WTC11 (cell line): ENCODE measurements around the gene RSU1. TPM values are rescaled to one million over a fixed set of nuclear protein-coding genes. Genes with fewer than 3 reads are reported as not detected.

ENCODE experiments used
- ATAC-seq: fragments of 200-7000 bp; cut with Tn5 transposase; 2 replicates; pipeline ENCODE4 v1.10.0; 2021; ENCODE audit warnings: mild to moderate bottlenecking, moderate library complexity
- CTCF ChIA-PET: fragments of 300-600 bp; sonication (Branson Sonifier 250); formaldehyde crosslinking; loops from one replicate; lab custom pipeline; 2021; ENCODE audit warnings: antibody characterized with exemption; lab: Charles Lee
- POLR2A ChIA-PET: fragments of 350-600 bp; sonication (Branson Sonifier 250); formaldehyde crosslinking; loops from one replicate; lab custom pipeline; 2021; ENCODE audit warnings: antibody characterized with exemption; lab: Charles Lee
- DNase-seq: peaks from one replicate; pipeline ENCODE4 v3.0.0; 2021; ENCODE audit warnings: low spot score
- H3K27ac Mint-ChIP-seq: 2 replicates; pipeline ENCODE4 v1.8.0; 2021; ENCODE audit warnings: mixed read lengths
- H3K27me3 Mint-ChIP-seq: 2 replicates; pipeline ENCODE4 v1.8.0; 2021; ENCODE audit warnings: low read depth, mild to moderate bottlenecking, moderate library complexity, mixed read lengths
- H3K36me3 Mint-ChIP-seq: 2 replicates; pipeline ENCODE4 v1.8.0; 2021; ENCODE audit warnings: mixed read lengths
- H3K4me1 Mint-ChIP-seq: 2 replicates; pipeline ENCODE4 v1.8.0; 2022; ENCODE audit warnings: mixed read lengths
- H3K4me3 Mint-ChIP-seq: 2 replicates; pipeline ENCODE4 v1.8.0; 2021; ENCODE audit warnings: mild to moderate bottlenecking, moderate library complexity, mixed read lengths
- H3K9me3 Mint-ChIP-seq: 2 replicates; pipeline ENCODE4 v1.8.0; 2021; ENCODE audit warnings: mixed read lengths
- CBFB ChIP-seq: sonication (generic); formaldehyde crosslinking; IDR thresholded peaks from 2 replicates; pipeline ENCODE4 v1.8.1; 2022; ENCODE audit warnings: mild to moderate bottlenecking, low read depth, missing genetic modification reagents
- CTCF ChIP-seq: fragments of 200-600 bp; IDR thresholded peaks from 2 replicates; pipeline ENCODE4 v1.8.0; 2022; ENCODE audit warnings: antibody characterized with exemption
- FOXJ3 ChIP-seq: sonication (generic); formaldehyde crosslinking; IDR thresholded peaks from 2 replicates; pipeline ENCODE4 v1.9.0; 2021; ENCODE audit warnings: missing genetic modification reagents, mild to moderate bottlenecking, borderline replicate concordance
- FOXK1 ChIP-seq: sonication (generic); formaldehyde crosslinking; IDR thresholded peaks from 2 replicates; pipeline ENCODE4 v1.8.0; 2022; ENCODE audit warnings: mild to moderate bottlenecking, moderate library complexity, missing genetic modification reagents
- FOXP1 ChIP-seq: sonication (generic); formaldehyde crosslinking; IDR thresholded peaks from 2 replicates; pipeline ENCODE4 v1.8.0; 2022; ENCODE audit warnings: missing genetic modification reagents, mild to moderate bottlenecking, moderate library complexity, borderline replicate concordance
- HMGA2 ChIP-seq: fragments of 250-450 bp; sonication (Bioruptor Pico); IDR thresholded peaks from 2 replicates; pipeline ENCODE4 v1.4.0; 2021; ENCODE audit warnings: mild to moderate bottlenecking, moderate library complexity
- NFYB ChIP-seq: sonication (generic); formaldehyde crosslinking; conservative IDR thresholded peaks from 2 replicates; pipeline ENCODE4 v1.8.0; 2022; ENCODE audit warnings: low read depth, missing genetic modification reagents
- NR3C1 ChIP-seq: sonication (generic); formaldehyde crosslinking; conservative IDR thresholded peaks from 2 replicates; pipeline ENCODE4 v1.8.1; 2023; ENCODE audit warnings: low read depth, mild to moderate bottlenecking, missing genetic modification reagents
- SMAD3 ChIP-seq: sonication (generic); formaldehyde crosslinking; IDR thresholded peaks from 2 replicates; pipeline ENCODE4 v1.8.0; 2022; ENCODE audit warnings: missing genetic modification reagents, mild to moderate bottlenecking, borderline replicate concordance
- TCF7 ChIP-seq: sonication (generic); formaldehyde crosslinking; IDR thresholded peaks from 2 replicates; pipeline ENCODE4 v1.8.0; 2022; ENCODE audit warnings: mild to moderate bottlenecking, low read depth, missing genetic modification reagents, moderate library complexity
- ZMAT4 ChIP-seq: fragments of 250-450 bp; sonication (Bioruptor Pico); IDR thresholded peaks from 2 replicates; pipeline ENCODE4 v1.9.0; 2021; ENCODE audit warnings: mild to moderate bottlenecking
- ZNF138 ChIP-seq: sonication (generic); formaldehyde crosslinking; conservative IDR thresholded peaks from 2 replicates; pipeline ENCODE4 v1.8.1; 2022; ENCODE audit warnings: mild to moderate bottlenecking, moderate library complexity, missing genetic modification reagents
- ZNF263 ChIP-seq: sonication (generic); formaldehyde crosslinking; IDR thresholded peaks from 2 replicates; pipeline ENCODE4 v1.8.1; 2022; ENCODE audit warnings: low read depth, mild to moderate bottlenecking, moderate library complexity, missing genetic modification reagents
- ZNF396 ChIP-seq: fragments of 250-450 bp; sonication (Bioruptor Pico); IDR thresholded peaks from 2 replicates; pipeline ENCODE4 v1.8.0; 2021; ENCODE audit warnings: mild to moderate bottlenecking, moderate library complexity, borderline replicate concordance
- ZNF416 ChIP-seq: fragments of 250-450 bp; sonication (Bioruptor Pico); IDR thresholded peaks from 2 replicates; pipeline ENCODE4 v1.9.0; 2021; ENCODE audit warnings: mild to moderate bottlenecking, inconsistent platforms
- total RNA-seq: library from RNA; stranded (reverse); gene quantifications from 3 replicates; pipeline ENCODE4 v1.2.3, GENCODE V29; 2021
- TF ChIP-seq, protein P1 (sequence below): sonication (generic); formaldehyde crosslinking; IDR thresholded peaks from 2 replicates; pipeline ENCODE4 v1.8.0; 2022; ENCODE audit warnings: missing genetic modification reagents
- TF ChIP-seq, protein P2 (sequence below): sonication (generic); formaldehyde crosslinking; IDR thresholded peaks from 2 replicates; pipeline ENCODE4 v1.8.1; 2023; ENCODE audit warnings: mild to moderate bottlenecking, missing genetic modification reagents, moderate library complexity
- TF ChIP-seq, protein P3 (sequence below): fragments of 250-450 bp; sonication (Bioruptor Pico); IDR thresholded peaks from 2 replicates; pipeline ENCODE4 v1.9.0; 2021; ENCODE audit warnings: moderate library complexity, mild to moderate bottlenecking, inconsistent platforms, borderline replicate concordance
- TF ChIP-seq, protein P4 (sequence below): sonication (generic); formaldehyde crosslinking; conservative IDR thresholded peaks from 2 replicates; pipeline ENCODE4 v1.8.1; 2023; ENCODE audit warnings: mild to moderate bottlenecking, low read depth, missing genetic modification reagents, moderate library complexity

The RSU1 gene
- total RNA-seq, 1 experiment from 2014 or later, result 46.4 TPM

- TF ChIP-seq TCF7 (CRISPR knock-in tag) (no peak), CTCF (no peak), ZMAT4 (CRISPR knock-in tag) (no peak)
These were observed 128.0 kb downstream of the RSU1 start (continued) for GRCh38 chr10:16689227-16689626.

DNA sequence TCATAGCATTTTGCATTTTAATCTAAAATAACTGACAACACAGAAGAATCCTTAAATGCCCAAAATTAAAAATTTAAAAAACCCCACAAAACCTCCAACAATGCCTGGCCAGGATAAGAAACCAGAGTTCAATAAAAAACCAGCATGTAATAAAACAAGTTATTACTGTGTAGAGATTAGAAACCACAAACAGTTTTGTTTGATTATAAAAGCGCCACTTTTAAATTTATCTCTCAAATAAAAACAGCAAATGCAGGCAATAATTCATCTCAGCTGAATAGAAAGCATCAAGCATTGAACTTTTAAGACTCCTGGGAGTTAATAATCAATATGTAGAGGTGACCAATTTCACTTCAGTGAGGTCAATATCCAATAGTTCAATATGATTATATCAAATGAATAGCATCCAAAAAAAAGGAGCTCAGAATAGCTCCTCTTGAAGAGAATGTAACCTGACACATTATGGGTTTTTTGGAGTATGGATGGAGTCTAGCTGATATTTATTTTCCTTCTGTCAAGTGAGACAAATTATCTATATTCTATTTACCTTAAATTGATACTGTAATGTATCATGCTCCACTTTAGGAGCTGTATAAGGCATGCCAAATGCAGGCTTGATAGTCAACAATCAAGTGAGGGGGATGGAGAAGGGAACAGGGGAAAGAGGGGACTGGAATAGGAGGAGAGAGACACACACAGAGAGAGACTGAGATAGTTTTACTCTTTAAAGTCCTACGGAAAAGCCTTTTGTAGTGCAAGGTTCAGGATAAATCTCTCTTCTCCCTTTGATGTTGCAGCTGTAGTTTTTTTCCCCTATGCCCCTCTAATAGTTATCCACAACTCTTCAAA lies 130.9 kb downstream of the RSU1 start:
- ATAC-seq, result no peak
- Mint-ChIP-seq H3K4me1 (0 out of 2 replicates have a peak, but pooled peaks cover 6% of the 10 kb centered on the region), H3K36me3 (no peaks in the 10 kb centered on the region), H3K9me3 (no peaks in the 10 kb centered on the region), H3K4me3 (no peak overlapping the region), H3K27me3 (no peaks in the 10 kb centered on the region), H3K27ac (no peak overlapping the region)
- DNase-seq, result no peak
- CTCF ChIA-PET, result interaction anchor here (0.8 kb wide), 1 partner anchor 141 kb away, joined by 3 read pairs; no protein-coding TSS in a partner anchor
- TF ChIP-seq, protein P1, sequence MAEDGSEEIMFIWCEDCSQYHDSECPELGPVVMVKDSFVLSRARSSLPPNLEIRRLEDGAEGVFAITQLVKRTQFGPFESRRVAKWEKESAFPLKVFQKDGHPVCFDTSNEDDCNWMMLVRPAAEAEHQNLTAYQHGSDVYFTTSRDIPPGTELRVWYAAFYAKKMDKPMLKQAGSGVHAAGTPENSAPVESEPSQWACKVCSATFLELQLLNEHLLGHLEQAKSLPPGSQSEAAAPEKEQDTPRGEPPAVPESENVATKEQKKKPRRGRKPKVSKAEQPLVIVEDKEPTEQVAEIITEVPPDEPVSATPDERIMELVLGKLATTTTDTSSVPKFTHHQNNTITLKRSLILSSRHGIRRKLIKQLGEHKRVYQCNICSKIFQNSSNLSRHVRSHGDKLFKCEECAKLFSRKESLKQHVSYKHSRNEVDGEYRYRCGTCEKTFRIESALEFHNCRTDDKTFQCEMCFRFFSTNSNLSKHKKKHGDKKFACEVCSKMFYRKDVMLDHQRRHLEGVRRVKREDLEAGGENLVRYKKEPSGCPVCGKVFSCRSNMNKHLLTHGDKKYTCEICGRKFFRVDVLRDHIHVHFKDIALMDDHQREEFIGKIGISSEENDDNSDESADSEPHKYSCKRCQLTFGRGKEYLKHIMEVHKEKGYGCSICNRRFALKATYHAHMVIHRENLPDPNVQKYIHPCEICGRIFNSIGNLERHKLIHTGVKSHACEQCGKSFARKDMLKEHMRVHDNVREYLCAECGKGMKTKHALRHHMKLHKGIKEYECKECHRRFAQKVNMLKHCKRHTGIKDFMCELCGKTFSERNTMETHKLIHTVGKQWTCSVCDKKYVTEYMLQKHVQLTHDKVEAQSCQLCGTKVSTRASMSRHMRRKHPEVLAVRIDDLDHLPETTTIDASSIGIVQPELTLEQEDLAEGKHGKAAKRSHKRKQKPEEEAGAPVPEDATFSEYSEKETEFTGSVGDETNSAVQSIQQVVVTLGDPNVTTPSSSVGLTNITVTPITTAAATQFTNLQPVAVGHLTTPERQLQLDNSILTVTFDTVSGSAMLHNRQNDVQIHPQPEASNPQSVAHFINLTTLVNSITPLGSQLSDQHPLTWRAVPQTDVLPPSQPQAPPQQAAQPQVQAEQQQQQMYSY (CRISPR knock-in tag), result no peak
- TF ChIP-seq HMGA2 (CRISPR knock-in tag) (no peak), FOXJ3 (CRISPR knock-in tag) (no peak), ZNF396 (CRISPR knock-in tag) (no peak)
- TF ChIP-seq, protein P2, sequence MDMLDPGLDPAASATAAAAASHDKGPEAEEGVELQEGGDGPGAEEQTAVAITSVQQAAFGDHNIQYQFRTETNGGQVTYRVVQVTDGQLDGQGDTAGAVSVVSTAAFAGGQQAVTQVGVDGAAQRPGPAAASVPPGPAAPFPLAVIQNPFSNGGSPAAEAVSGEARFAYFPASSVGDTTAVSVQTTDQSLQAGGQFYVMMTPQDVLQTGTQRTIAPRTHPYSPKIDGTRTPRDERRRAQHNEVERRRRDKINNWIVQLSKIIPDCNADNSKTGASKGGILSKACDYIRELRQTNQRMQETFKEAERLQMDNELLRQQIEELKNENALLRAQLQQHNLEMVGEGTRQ (CRISPR knock-in tag), result no peak
- TF ChIP-seq, protein P3, sequence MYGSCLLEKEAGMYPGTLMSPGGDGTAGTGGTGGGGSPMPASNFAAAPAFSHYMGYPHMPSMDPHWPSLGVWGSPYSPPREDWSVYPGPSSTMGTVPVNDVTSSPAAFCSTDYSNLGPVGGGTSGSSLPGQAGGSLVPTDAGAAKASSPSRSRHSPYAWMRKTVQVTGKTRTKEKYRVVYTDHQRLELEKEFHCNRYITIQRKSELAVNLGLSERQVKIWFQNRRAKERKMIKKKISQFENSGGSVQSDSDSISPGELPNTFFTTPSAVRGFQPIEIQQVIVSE, result no peak
- POLR2A ChIA-PET, result interaction anchor here (0.5 kb wide), 1 partner anchor 8 kb away, joined by 3 read pairs; no protein-coding TSS in a partner anchor

- H3K4me1 Mint-ChIP-seq, result 0 out of 2 replicates have a peak, but pooled peaks cover 6% of the 10 kb centered on the region
- no peaks in the 10 kb centered on the region for H3K27me3 Mint-ChIP-seq
- no peaks in the 10 kb centered on the region for H3K36me3 Mint-ChIP-seq
- CTCF ChIA-PET, result no interaction called here
- no peak for DNase-seq
- ATAC-seq, result no peak
- H3K4me3 Mint-ChIP-seq, result no peak overlapping the region
- H3K27ac Mint-ChIP-seq, result no peak overlapping the region
- no peaks in the 10 kb centered on the region for H3K9me3 Mint-ChIP-seq
- POLR2A ChIA-PET, result no interaction called here
- TF ChIP-seq CBFB (CRISPR knock-in tag) (no peak), ZNF263 (no peak), NR3C1 (CRISPR knock-in tag) (no peak), ZNF396 (CRISPR knock-in tag) (no peak), FOXK1 (CRISPR knock-in tag) (no peak), FOXP1 (no peak), NFYB (CRISPR knock-in tag) (no peak), ZNF138 (no peak), CTCF (no peak), SMAD3 (CRISPR knock-in tag) (no peak), ZNF416 (no peak)
- TF ChIP-seq, protein P4, sequence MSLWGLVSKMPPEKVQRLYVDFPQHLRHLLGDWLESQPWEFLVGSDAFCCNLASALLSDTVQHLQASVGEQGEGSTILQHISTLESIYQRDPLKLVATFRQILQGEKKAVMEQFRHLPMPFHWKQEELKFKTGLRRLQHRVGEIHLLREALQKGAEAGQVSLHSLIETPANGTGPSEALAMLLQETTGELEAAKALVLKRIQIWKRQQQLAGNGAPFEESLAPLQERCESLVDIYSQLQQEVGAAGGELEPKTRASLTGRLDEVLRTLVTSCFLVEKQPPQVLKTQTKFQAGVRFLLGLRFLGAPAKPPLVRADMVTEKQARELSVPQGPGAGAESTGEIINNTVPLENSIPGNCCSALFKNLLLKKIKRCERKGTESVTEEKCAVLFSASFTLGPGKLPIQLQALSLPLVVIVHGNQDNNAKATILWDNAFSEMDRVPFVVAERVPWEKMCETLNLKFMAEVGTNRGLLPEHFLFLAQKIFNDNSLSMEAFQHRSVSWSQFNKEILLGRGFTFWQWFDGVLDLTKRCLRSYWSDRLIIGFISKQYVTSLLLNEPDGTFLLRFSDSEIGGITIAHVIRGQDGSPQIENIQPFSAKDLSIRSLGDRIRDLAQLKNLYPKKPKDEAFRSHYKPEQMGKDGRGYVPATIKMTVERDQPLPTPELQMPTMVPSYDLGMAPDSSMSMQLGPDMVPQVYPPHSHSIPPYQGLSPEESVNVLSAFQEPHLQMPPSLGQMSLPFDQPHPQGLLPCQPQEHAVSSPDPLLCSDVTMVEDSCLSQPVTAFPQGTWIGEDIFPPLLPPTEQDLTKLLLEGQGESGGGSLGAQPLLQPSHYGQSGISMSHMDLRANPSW, result no peak
These were observed 131.7 kb downstream of the RSU1 start for GRCh38 chr10:16685551-16685950.
